ENCODE results near the gene CLIP2. TPM values are rescaled to one million over a fixed set of nuclear protein-coding genes. Genes with fewer than 3 reads are reported as not detected.

The CLIP2 gene
- total and polyA plus RNA-seq, 2 of the 8 experiments (the other 6 are each of a cell fraction or from before 2014, with no cell fraction given) = 8.3 to 41.5 TPM

DNA sequence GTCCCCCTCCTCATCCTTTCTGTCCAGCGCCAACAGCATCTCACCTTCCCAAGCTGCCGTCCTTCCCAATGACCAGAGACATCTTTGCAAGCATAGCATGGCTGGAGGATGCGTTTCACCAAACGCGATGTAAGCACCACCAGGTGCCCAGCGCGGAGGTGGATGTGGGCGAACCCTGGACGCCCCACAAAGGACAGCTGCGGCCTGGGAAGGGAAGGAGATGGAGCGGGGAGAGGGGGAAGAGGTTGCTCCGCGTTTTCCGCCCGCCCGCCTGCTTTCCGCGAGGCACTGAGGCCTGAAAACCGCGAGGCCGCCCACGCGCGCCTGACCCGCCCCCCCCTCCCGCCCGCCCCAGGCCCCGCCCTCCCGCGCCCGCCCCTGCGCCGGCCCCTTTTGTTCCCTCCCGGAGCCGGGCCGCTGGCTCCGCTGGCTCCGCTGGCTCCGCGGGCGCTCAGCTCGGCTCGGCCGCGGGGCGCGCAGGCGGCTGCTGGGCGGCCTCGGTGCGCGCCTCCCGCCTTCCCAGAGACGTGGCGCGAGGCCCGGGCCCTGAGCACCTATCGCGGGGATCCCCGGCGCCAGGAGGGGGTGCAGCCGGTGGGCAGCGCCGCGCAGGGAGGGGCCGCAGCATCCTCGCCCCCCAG is at the start of gene CLIP2 (continued):
- no peak for TF ChIP-seq SP2 (IDR thresholded peaks at IDR 0.05; ENCODE audit: low read length)
- TF ChIP-seq ATF3 (IDR thresholded peaks at IDR 0.05; ENCODE audit: insufficient read depth, low read depth, low read length) = no peak
- TF ChIP-seq EZH2 (IDR thresholded peaks at IDR 0.05; ENCODE audit: low read depth, low read length, severe bottlenecking) = no peak
- TF ChIP-seq, protein P1, sequence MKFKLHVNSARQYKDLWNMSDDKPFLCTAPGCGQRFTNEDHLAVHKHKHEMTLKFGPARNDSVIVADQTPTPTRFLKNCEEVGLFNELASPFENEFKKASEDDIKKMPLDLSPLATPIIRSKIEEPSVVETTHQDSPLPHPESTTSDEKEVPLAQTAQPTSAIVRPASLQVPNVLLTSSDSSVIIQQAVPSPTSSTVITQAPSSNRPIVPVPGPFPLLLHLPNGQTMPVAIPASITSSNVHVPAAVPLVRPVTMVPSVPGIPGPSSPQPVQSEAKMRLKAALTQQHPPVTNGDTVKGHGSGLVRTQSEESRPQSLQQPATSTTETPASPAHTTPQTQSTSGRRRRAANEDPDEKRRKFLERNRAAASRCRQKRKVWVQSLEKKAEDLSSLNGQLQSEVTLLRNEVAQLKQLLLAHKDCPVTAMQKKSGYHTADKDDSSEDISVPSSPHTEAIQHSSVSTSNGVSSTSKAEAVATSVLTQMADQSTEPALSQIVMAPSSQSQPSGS (IDR thresholded peaks at IDR 0.05; ENCODE audit: low read length) = no peak
- 0 out of 2 replicates have a peak, but pooled peaks have one; percentile 31 for TF ChIP-seq SP1 (IDR thresholded peaks at IDR 0.05; ENCODE audit: low read depth, low read length)
- no peak for TF ChIP-seq TEAD4 (IDR thresholded peaks at IDR 0.05; ENCODE audit: low read depth, low read length)
- TF ChIP-seq JUND (IDR thresholded peaks at IDR 0.05; ENCODE audit: low read length) = no peak
- TF ChIP-seq CBX5 (IDR thresholded peaks at IDR 0.05; ENCODE audit: low read depth, low read length) = no peak
- no peak for TF ChIP-seq SP4 (IDR thresholded peaks at IDR 0.05; ENCODE audit: low read length)
- no peak for TF ChIP-seq RXRA (IDR thresholded peaks at IDR 0.05; ENCODE audit: insufficient read depth, low read depth, low read length)
- no peak for TF ChIP-seq USF2 (IDR thresholded peaks at IDR 0.05; ENCODE audit: low read length)
- peak in 1 of 2 experiments; percentile 34; a peak in 1 of 3 replicates for TF ChIP-seq POLR2A (IDR thresholded peaks at IDR 0.05; ENCODE audit: control extremely low read depth in 1 of 2, low read depth in 2 of 2, low read length in 2 of 2)
- TF ChIP-seq SAP30 (IDR thresholded peaks at IDR 0.05; ENCODE audit: insufficient read depth, insufficient replicate concordance, low read length) = no peak
- no peak for TF ChIP-seq HDAC2 (IDR thresholded peaks at IDR 0.05; ENCODE audit: borderline replicate concordance in 1 of 2, low read depth in 2 of 2, low read length in 2 of 2)
- no peak for TF ChIP-seq BACH1 (IDR thresholded peaks at IDR 0.05; ENCODE audit: low read length)
- TF ChIP-seq SRF (IDR thresholded peaks at IDR 0.05; ENCODE audit: low read depth, low read length) = no peak
- TF ChIP-seq TAF1 (IDR thresholded peaks at IDR 0.05; ENCODE audit: low read depth, low read length) = 0 out of 2 replicates have a peak, but pooled peaks have one; percentile 56
- TF ChIP-seq CHD2 (IDR thresholded peaks at IDR 0.05; ENCODE audit: low read length) = no peak
